Bronchial epithelial cell (primary cell): Measurements from ENCODE around the gene POMGNT2. TPM values are rescaled to one million over a fixed set of nuclear protein-coding genes. Genes with fewer than 3 reads are reported as not detected.

ENCODE experiments used
- DNase-seq: peaks from one replicate; pipeline ENCODE4 v3.0.0-alpha.2; 2010; ENCODE audit warnings: low read depth
- FAIRE-seq: peaks from 2 replicates; lab custom pipeline; 2011; peaks lifted over from hg19 to GRCh38; lab: Jason Lieb, UNC
- H3K27me3 ChIP-seq: 2 replicates; pipeline ENCODE4 v1.5.1; 2011; ENCODE audit warnings: low read length; ENCODE audit not compliant: control insufficient read depth, insufficient read depth
- H3K36me3 ChIP-seq: 2 replicates; pipeline ENCODE4 v1.5.1; 2011; ENCODE audit warnings: low read length; ENCODE audit not compliant: control insufficient read depth, insufficient read depth
- H3K4me3 ChIP-seq: 2 replicates; pipeline ENCODE4 v1.5.1; 2011; ENCODE audit warnings: mild to moderate bottlenecking, low read depth, low read length, control low read depth
- CTCF ChIP-seq: IDR thresholded peaks from 2 replicates; pipeline ENCODE4 v1.5.1; 2011; ENCODE audit warnings: mild to moderate bottlenecking, moderate library complexity, low read length, control low read depth, inconsistent platforms; ENCODE audit not compliant: insufficient read depth, severe bottlenecking
- total RNA-seq: library from RNA; depleted of rRNA; stranded (reverse); fragments of >200 nt; gene quantifications from 2 replicates; pipeline ENCODE4 v1.2.1, GENCODE V29; 2014

The POMGNT2 gene
- total RNA-seq, 1 donor from 2014 or later, result 8.2 TPM

- DNase-seq (no peak), FAIRE-seq (no peak)
- no peak overlapping the region for H3K4me3 ChIP-seq
- TF ChIP-seq CTCF, result no peak
- H3K27me3 ChIP-seq, result no peaks in the 10 kb centered on the region
- no peaks in the 10 kb centered on the region for H3K36me3 ChIP-seq
Measured at GRCh38 chr3:43098761-43099160, 7.1 kb downstream of the POMGNT2 start.

GRCh38 chr3:43097400-43098080 lies 8.3 kb downstream of the POMGNT2 start:
- Histone ChIP-seq H3K36me3 (no peaks in the 10 kb centered on the region), H3K4me3 (no peak overlapping the region), H3K27me3 (no peaks in the 10 kb centered on the region)
- DNase-seq (no peak), FAIRE-seq (no peak)
- TF ChIP-seq CTCF, result no peak

GRCh38 chr3:43096761-43097160 lies 9.1 kb downstream of the POMGNT2 start:
- Histone ChIP-seq H3K4me3 (no peak overlapping the region), H3K27me3 (no peaks in the 10 kb centered on the region), H3K36me3 (no peaks in the 10 kb centered on the region)
- FAIRE-seq (no peak), DNase-seq (no peak)
- no peak for TF ChIP-seq CTCF

- no peaks in the 10 kb centered on the region for H3K36me3 ChIP-seq
- no peak for FAIRE-seq
Measured at GRCh38 chr3:43095370-43095769, 10.5 kb downstream of the POMGNT2 start.

GRCh38 chr3:43094851-43095250 lies 11.0 kb downstream of the POMGNT2 start:
- H3K4me3 ChIP-seq, result no peak overlapping the region
- no peak for DNase-seq
- H3K36me3 ChIP-seq, result no peaks in the 10 kb centered on the region
- no peak for TF ChIP-seq CTCF
- FAIRE-seq, result peak; percentile 28
- no peaks in the 10 kb centered on the region for H3K27me3 ChIP-seq

More at GRCh38 chr3:43095370-43095769, 10.5 kb downstream of the POMGNT2 start:
- DNase-seq, result no peak
- Histone ChIP-seq H3K27me3 (no peaks in the 10 kb centered on the region), H3K4me3 (no peak overlapping the region)
- no peak for TF ChIP-seq CTCF

- TF ChIP-seq CTCF, result no peak
- no peak for DNase-seq
- peak; percentile 28 for FAIRE-seq
Measured at GRCh38 chr3:43094381-43094780, 11.5 kb downstream of the POMGNT2 start.

More at GRCh38 chr3:43094381-43094780, 11.5 kb downstream of the POMGNT2 start:
- no peak overlapping the region for H3K4me3 ChIP-seq
- no peaks in the 10 kb centered on the region for H3K27me3 ChIP-seq
- H3K36me3 ChIP-seq, result no peaks in the 10 kb centered on the region
